ENCODE results near the gene ZNF521.

The ZNF521 gene

GRCh38 chr18:25136416-25137196, 215.4 kb downstream of the ZNF521 start:
- in situ Hi-C loops (cut with MboI; ENCODE audit: low sequenced_read_pairs): no loop called here

GRCh38 chr18:25134861-25135260, 217.1 kb downstream of the ZNF521 start:
- in situ Hi-C loops (cut with MboI; ENCODE audit: low sequenced_read_pairs): no loop called here

DNA sequence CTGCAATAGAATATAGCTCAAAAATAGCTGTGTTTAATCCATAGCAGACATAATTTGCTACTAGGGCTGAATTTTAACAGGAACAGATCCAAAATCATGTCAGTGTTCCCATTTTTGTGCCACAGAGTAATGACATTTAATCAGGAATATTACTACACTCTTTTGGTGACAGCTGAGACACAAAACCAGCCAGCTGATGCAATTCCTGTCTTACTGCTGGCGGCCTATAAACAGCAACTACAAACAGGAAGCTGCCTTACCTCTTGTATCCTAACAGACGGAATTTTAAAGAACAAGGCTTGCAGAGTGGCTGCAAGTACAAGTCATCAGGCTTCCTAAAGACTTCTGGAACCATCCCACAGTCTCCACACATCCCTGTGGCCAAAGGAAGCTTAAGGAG, 218.1 kb downstream of the ZNF521 start:
- in situ Hi-C loops (cut with MboI; ENCODE audit: low sequenced_read_pairs): no loop called here

GRCh38 chr18:25132786-25133496, 219.0 kb downstream of the ZNF521 start:
- in situ Hi-C loops (cut with MboI; ENCODE audit: low sequenced_read_pairs): no loop called here

DNA sequence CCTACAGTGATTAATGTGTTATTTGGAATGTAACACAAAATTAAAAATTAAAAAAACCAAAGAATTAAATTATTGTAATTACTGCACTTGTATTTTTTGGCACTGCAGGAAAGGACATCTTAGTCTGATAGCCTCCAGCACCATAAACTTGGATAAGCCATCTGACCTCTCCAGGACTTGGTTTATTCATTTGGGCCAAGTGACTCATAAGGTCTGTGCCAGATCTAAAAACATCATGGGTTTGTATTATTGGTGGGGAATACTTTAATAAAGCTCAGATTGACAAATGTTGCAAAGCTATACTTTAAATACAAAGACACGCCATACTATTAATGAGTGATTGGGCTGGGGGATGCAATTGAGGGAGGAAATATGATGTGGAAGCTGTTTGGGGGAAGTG, 225.2 kb downstream of the ZNF521 start:
- in situ Hi-C loops (cut with MboI; ENCODE audit: low sequenced_read_pairs): no loop called here

- in situ Hi-C loops (cut with MboI; ENCODE audit: low sequenced_read_pairs): no loop called here
Observed at GRCh38 chr18:25125680-25126079, 226.3 kb downstream of the ZNF521 start.

DNA sequence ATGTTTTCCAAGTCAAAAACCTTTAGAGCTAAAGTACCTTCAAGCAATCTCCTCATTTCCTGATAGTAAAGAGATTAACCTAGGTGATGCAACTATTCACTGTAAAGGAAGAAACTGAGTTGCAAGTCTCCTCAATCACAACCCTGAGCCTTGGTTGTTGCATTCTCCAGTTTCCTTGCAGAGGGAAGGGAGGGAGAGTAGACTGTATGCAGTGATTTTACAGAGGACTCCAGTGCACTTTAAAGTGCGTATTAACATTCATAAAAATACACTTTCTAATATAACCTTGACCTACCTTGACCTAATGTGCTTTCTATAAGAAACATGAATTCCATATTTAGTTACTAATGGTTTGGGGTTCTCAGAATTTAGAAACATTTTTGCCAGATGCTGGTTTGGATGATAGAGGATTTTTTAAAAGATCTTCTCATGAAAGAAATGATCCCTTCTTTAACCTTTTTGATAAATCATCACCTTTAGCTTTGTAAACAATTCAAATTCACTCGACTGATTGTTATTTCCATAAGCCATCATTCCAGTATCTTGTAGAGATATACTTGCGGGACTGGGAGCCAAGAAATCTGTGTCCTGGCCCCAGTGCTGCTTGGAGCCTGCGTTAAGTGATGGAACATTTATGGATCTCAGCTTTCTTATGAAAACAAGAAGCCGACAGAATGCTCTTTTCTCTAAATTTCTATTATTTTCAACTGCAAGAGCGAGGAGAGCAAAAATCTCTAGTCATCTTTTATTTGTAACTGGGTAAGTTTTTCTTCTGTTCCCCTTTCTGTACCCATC, 228.3 kb downstream of the ZNF521 start:
- in situ Hi-C loops (cut with MboI; ENCODE audit: low sequenced_read_pairs): no loop called here

GRCh38 chr18:25121442-25121841, 230.5 kb downstream of the ZNF521 start:
- in situ Hi-C loops (cut with MboI; ENCODE audit: low sequenced_read_pairs): no loop called here

- in situ Hi-C loops (cut with MboI; ENCODE audit: low sequenced_read_pairs): no loop called here
Observed at GRCh38 chr18:25113566-25113965, 238.4 kb downstream of the ZNF521 start.

- in situ Hi-C loops (cut with MboI; ENCODE audit: low sequenced_read_pairs): no loop called here
Observed at GRCh38 chr18:25112821-25113434, 239.0 kb downstream of the ZNF521 start.

- in situ Hi-C loops (cut with MboI; ENCODE audit: low sequenced_read_pairs): no loop called here
Observed at GRCh38 chr18:25111377-25112288, 240.3 kb downstream of the ZNF521 start.

DNA sequence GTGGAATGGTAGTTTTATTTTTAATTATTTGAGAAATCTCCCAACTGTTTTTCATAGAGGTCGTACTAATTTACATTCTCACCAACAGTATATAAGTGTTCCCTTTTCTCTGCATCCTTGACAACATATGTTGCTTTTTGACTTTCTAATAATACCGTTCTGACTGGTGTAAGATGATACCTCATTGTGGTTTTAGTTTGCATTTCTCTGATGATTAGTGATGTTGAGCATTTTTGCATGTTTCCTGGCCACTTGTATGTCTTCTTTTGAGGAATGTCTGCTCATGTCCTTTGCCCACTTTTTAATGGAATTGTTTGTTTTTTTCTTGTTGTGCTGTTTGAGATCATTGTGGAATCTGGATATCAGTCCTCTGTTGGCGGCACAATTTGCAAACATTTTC, 242.5 kb downstream of the ZNF521 start:
- in situ Hi-C loops (cut with MboI; ENCODE audit: low sequenced_read_pairs): no loop called here

DNA sequence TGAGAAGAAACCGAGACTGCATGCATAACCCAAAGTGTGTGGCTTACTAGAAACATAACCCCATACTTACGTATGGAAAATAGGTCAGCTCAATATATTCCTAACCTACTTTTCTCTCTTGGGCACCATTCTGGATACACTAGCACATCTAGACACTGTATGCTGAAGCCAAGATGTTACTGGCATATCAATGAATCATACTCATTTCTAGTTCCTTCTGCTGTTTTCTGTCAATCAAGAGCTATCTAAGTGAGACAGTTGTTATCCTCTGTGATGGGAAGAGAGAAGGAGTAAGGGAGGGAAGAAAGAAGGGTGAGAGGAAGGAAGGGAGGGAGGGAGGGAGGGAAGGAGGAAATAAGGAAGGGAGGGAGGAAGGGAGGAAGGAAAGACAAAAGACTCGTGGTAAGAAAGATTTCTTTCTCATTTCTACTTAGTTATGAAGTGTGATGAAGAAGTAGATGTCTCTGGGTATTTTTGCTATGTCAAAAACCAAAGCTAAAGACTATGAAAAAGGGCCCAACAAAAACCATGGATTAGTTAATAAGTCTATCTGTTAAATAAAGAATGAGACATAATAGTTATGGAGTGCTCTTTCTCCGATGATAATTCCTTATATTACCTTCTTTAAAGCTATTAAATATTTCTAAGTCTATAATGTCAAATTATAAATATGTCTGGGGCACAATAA, 248.4 kb downstream of the ZNF521 start:
- in situ Hi-C loops (cut with MboI; ENCODE audit: low sequenced_read_pairs): no loop called here

GRCh38 chr18:25102662-25103061, 249.3 kb downstream of the ZNF521 start:
- in situ Hi-C loops (cut with MboI; ENCODE audit: low sequenced_read_pairs): no loop called here

DNA sequence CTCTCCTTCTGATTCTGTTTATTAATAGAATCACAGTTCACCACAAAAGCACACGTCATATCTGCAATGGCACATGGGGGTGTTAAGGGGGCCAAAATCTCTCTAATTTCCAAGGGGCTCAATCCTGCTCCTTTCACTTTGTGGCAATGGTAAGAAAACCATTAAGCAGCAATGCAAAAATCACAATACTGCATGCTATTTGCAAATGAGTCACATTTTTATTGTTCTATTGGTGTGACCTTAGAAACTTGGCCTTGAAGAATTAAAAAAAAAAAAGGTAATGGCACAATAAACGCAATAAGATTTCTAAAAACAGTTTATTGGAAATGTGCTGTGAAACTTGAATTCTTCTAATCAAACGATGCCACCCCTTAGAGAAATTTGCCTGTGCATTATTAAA, 251.5 kb downstream of the ZNF521 start:
- in situ Hi-C loops (cut with MboI; ENCODE audit: low sequenced_read_pairs): no loop called here

DNA sequence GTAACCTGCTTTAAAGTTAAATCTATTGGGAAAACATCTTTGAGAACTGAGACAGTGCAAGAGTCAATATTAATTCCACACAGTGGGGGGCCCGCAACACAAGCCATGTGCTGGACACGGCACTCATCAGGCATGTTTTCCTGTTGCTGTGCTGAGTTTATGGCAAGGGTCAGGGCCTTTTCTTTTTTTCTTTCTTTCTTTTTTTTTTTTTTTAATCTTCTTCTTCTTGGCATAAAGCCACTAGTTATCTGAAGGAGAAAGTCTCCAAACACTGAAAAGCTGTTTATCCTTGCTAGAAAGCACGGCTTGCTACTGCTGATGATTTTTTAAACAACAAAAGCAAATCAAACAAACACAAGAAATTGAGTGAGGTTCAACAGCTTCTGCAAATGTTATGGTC, 252.1 kb downstream of the ZNF521 start:
- in situ Hi-C loops (cut with MboI; ENCODE audit: low sequenced_read_pairs): no loop called here

GRCh38 chr18:25097569-25098056, 254.4 kb downstream of the ZNF521 start:
- in situ Hi-C loops (cut with MboI; ENCODE audit: low sequenced_read_pairs): no loop called here

GRCh38 chr18:25097057-25097456, 254.9 kb downstream of the ZNF521 start:
- in situ Hi-C loops (cut with MboI; ENCODE audit: low sequenced_read_pairs): no loop called here

GRCh38 chr18:25093141-25093540, 258.8 kb downstream of the ZNF521 start:
- in situ Hi-C loops (cut with MboI; ENCODE audit: low sequenced_read_pairs): no loop called here
